Activated CD4-positive, CD25-positive, alpha-beta regulatory T cell (primary cell): ENCODE measurements around the gene SPCS1.
"Not testable (repeated sequence)": the region's sequence is repeated elsewhere in the genome, so short reads cannot be mapped to it uniquely, and the experiment has no call there.

Experiments
- DNase-seq, 4 experiments: peaks; one replicate each; lab custom pipeline; 2025; lab: John Stamatoyannopoulos, UW

The SPCS1 gene

GRCh38 chr3:52694528-52695189 is 11.2 kb upstream of the SPCS1 start:
- DNase-seq = no peak

- no peak for DNase-seq
Observed at GRCh38 chr3:52695798-52696671, 9.9 kb upstream of the SPCS1 start.

GRCh38 chr3:52696830-52697631 is 8.9 kb upstream of the SPCS1 start:
- DNase-seq = no peak

GRCh38 chr3:52697632-52697965 is 8.3 kb upstream of the SPCS1 start:
- no peak for DNase-seq

- no peak for DNase-seq
Observed at GRCh38 chr3:52703341-52703740, 2.6 kb upstream of the SPCS1 start.

- peak in 1 of 4 experiments; percentile 10 for DNase-seq
Observed at GRCh38 chr3:52704611-52705437, 1.1 kb upstream of the SPCS1 start.

- DNase-seq = peak in 3 of 4 experiments; percentile 61 to 73 (median 71)
Observed at GRCh38 chr3:52705438-52705687, 543 bp upstream of the SPCS1 start.

GRCh38 chr3:52707585-52707984 is 1.7 kb downstream of the SPCS1 start:
- no peak for DNase-seq

GRCh38 chr3:52710512-52710911 is 4.6 kb downstream of the SPCS1 start:
- DNase-seq = no peak

GRCh38 chr3:52712291-52713212 is 6.6 kb downstream of the SPCS1 start:
- no peak for DNase-seq

- no peak for DNase-seq
Observed at GRCh38 chr3:52714335-52715302, 8.7 kb downstream of the SPCS1 start.

- DNase-seq = no peak
Observed at GRCh38 chr3:52715714-52716305, 9.9 kb downstream of the SPCS1 start.

GRCh38 chr3:52719618-52720017 is 13.7 kb downstream of the SPCS1 start:
- DNase-seq = no peak

- DNase-seq = no peak
Observed at GRCh38 chr3:52721002-52721729, 15.3 kb downstream of the SPCS1 start.

GRCh38 chr3:52721730-52722008 is 15.8 kb downstream of the SPCS1 start:
- DNase-seq = no peak

- DNase-seq = no peak
Observed at GRCh38 chr3:52722491-52722890, 16.6 kb downstream of the SPCS1 start.

- DNase-seq = no peak
Observed at GRCh38 chr3:52723935-52724334, 18.0 kb downstream of the SPCS1 start.

- DNase-seq = no peak
Observed at GRCh38 chr3:52724511-52724910, 18.6 kb downstream of the SPCS1 start.

- DNase-seq = not testable (repeated sequence)
Observed at GRCh38 chr3:52728753-52729152, 22.8 kb downstream of the SPCS1 start.
